Panc1 (cell line): ENCODE results near the gene MUS81. TPM values are rescaled to one million over a fixed set of nuclear protein-coding genes. Genes with fewer than 3 reads are reported as not detected.

ENCODE experiments used
- ATAC-seq: fragments of 200-7000 bp; cut with Tn5 transposase; 2 replicates; pipeline ENCODE4 v1.9.1; 2020; ENCODE audit warnings: mild to moderate bottlenecking, moderate library complexity
- BruUV-seq: library from RNA; stranded (reverse); fragments of 400-500 nt; replicated peaks from 2 replicates; lab custom pipeline; 2021; lab: Mats Ljungman, UMichigan
- CTCF ChIA-PET: fragments of 300-600 bp; sonication (Branson Sonifier 250); formaldehyde crosslinking; loops from one replicate; lab custom pipeline; 2022; ENCODE audit warnings: antibody characterized with exemption; lab: Charles Lee
- POLR2A ChIA-PET: fragments of 300-600 bp; sonication (Branson Sonifier 250); formaldehyde crosslinking; loops from one replicate; lab custom pipeline; 2022; ENCODE audit warnings: antibody characterized with exemption; lab: Charles Lee
- DNase-seq: peaks from one replicate; pipeline ENCODE4 v3.0.0-alpha.2; 2010; ENCODE audit warnings: low read depth, low spot score
- H3K27ac ChIP-seq: 2 replicates; pipeline ENCODE4 v1.5.1; 2011; ENCODE audit warnings: mild to moderate bottlenecking, low read length, inconsistent platforms
- H3K27me3 ChIP-seq: fragments of 200-500 bp; sonication (Bioruptor generic); 2 replicates; pipeline ENCODE4 v1.6.0; 2014; ENCODE audit warnings: low read length, inconsistent platforms; ENCODE audit not compliant: control insufficient read depth, insufficient read depth
- H3K36me3 ChIP-seq: fragments of 200-500 bp; sonication (Bioruptor generic); 2 replicates; pipeline ENCODE4 v1.5.1; 2014; ENCODE audit warnings: inconsistent platforms, mild to moderate bottlenecking, low read length, moderate library complexity; ENCODE audit not compliant: control insufficient read depth, insufficient read depth
- H3K4me1 ChIP-seq: 2 replicates; pipeline ENCODE4 v1.5.1; 2011; ENCODE audit warnings: inconsistent platforms, mild to moderate bottlenecking, low read length, moderate library complexity; ENCODE audit not compliant: control insufficient read depth, insufficient read depth
- H3K4me3 ChIP-seq, 2 experiments: 2 replicates each; pipeline ENCODE4 v1.5.1; 2011 to 2012; ENCODE audit warnings: low read depth in 2 of 2, low read length in 2 of 2, mild to moderate bottlenecking in 2 of 2, inconsistent platforms in 1 of 2, moderate library complexity in 1 of 2
- H3K9me3 ChIP-seq: fragments of 200-500 bp; sonication (Bioruptor generic); 2 replicates; pipeline ENCODE4 v1.5.1; 2014; ENCODE audit warnings: low read depth, mild to moderate bottlenecking, inconsistent platforms, low read length, moderate library complexity; ENCODE audit not compliant: control insufficient read depth, insufficient read depth
- POLR2AphosphoS5 ChIP-seq: IDR thresholded peaks from 2 replicates; pipeline ENCODE4 v1.6.1; 2012; ENCODE audit warnings: mild to moderate bottlenecking, low read depth, low read length, moderate library complexity
- REST ChIP-seq, 2 experiments: IDR thresholded peaks; 2 replicates each; pipeline ENCODE4 v1.6.1; 2011 to 2012; ENCODE audit warnings: low read depth in 2 of 2, control low read depth in 1 of 2, low read length in 1 of 2, mild to moderate bottlenecking in 1 of 2, moderate library complexity in 1 of 2; ENCODE audit not compliant: insufficient read depth in 1 of 2
- SIN3A ChIP-seq: IDR thresholded peaks from 2 replicates; pipeline ENCODE4 v1.6.1; 2012; ENCODE audit warnings: low read depth, mild to moderate bottlenecking, low read length, moderate library complexity, borderline replicate concordance; ENCODE audit not compliant: insufficient read depth
- TCF7L2 ChIP-seq: IDR thresholded peaks from 2 replicates; pipeline ENCODE4 v1.6.1; 2011; ENCODE audit warnings: mild to moderate bottlenecking, low read depth, low read length, inconsistent platforms
- in situ Hi-C: cut with HindIII; loops from 2 replicates; pipeline ENCODE4 v1.10.0; 2016; ENCODE audit warnings: low sequenced_read_pairs, low pct_unique_long_range_greater_than_20kb
- intact Hi-C: fragments of 100-400 bp; cut with micrococcal nuclease; formaldehyde crosslinking; loops from one replicate; pipeline ENCODE4 v1.10.0; 2022; ENCODE audit not compliant: unreplicated experiment
- total RNA-seq: library from RNA; stranded (reverse); gene quantifications from one replicate; pipeline ENCODE4 v1.2.1, GENCODE V29; 2021; ENCODE audit not compliant: unreplicated experiment
- TF ChIP-seq, protein P1 (sequence below): fragments of 450-650 bp; IDR thresholded peaks from 2 replicates; pipeline ENCODE4 v1.5.1; 2017; ENCODE audit warnings: mild to moderate bottlenecking

MUS81 gene
- total RNA-seq, 1 experiment from 2014 or later = 140 TPM

GRCh38 chr11:65867284-65868071 is 7.2 kb downstream of the MUS81 start:
- ChIA-PET POLR2A (no interaction called here), CTCF (no interaction called here)
- Histone ChIP-seq H3K36me3 (no peaks in the 10 kb centered on the region; the same call in 1 of the 2 replicates), H3K9me3 (no peaks in the 10 kb centered on the region), H3K4me1 (peaks cover 16% of the 10 kb centered on the region), H3K27ac (peak overlapping the region; percentile 58), H3K4me3 (no peak overlapping the region), H3K27me3 (no peaks in the 10 kb centered on the region)
- intact Hi-C loops (no loop called here), in situ Hi-C loops (no loop called here)
- BruUV-seq = no TSS peak
- TF ChIP-seq, protein P1, sequence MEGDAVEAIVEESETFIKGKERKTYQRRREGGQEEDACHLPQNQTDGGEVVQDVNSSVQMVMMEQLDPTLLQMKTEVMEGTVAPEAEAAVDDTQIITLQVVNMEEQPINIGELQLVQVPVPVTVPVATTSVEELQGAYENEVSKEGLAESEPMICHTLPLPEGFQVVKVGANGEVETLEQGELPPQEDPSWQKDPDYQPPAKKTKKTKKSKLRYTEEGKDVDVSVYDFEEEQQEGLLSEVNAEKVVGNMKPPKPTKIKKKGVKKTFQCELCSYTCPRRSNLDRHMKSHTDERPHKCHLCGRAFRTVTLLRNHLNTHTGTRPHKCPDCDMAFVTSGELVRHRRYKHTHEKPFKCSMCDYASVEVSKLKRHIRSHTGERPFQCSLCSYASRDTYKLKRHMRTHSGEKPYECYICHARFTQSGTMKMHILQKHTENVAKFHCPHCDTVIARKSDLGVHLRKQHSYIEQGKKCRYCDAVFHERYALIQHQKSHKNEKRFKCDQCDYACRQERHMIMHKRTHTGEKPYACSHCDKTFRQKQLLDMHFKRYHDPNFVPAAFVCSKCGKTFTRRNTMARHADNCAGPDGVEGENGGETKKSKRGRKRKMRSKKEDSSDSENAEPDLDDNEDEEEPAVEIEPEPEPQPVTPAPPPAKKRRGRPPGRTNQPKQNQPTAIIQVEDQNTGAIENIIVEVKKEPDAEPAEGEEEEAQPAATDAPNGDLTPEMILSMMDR = no peak
- TF ChIP-seq POLR2AphosphoS5 = 0 out of 2 replicates have a peak, but pooled peaks have one; percentile 33
- TF ChIP-seq TCF7L2 = no peak
- TF ChIP-seq SIN3A = no peak
- DNase-seq = no peak
- no peak for ATAC-seq

- no TSS peak for BruUV-seq
- peak; percentile 13; the same call in 1 of the 2 replicates for ATAC-seq
- no peaks in the 10 kb centered on the region for H3K9me3 ChIP-seq
- POLR2A ChIA-PET = no interaction called here
- no peak for DNase-seq
- H3K4me1 ChIP-seq = peaks cover 14% of the 10 kb centered on the region
- H3K4me3 ChIP-seq = no peak overlapping the region
- no peaks in the 10 kb centered on the region; the same call in 1 of the 2 replicates for H3K36me3 ChIP-seq
- in situ Hi-C loops (no loop called here), intact Hi-C loops (no loop called here)
- CTCF ChIA-PET = interaction anchor here (0.7 to 1.1 kb wide), 3 partner anchors 8 to 20 kb away, joined by 3 to 5 read pairs (median 4); partner anchors contain the start of genes FIBP and MUS81
- H3K27ac ChIP-seq = no peak overlapping the region; the same call in 1 of the 2 replicates
- TF ChIP-seq TCF7L2 (no peak), POLR2AphosphoS5 (peak; percentile 75)
- no peaks in the 10 kb centered on the region for H3K27me3 ChIP-seq
Observed at GRCh38 chr11:65868076-65868667, 7.9 kb downstream of the MUS81 start.

DNA sequence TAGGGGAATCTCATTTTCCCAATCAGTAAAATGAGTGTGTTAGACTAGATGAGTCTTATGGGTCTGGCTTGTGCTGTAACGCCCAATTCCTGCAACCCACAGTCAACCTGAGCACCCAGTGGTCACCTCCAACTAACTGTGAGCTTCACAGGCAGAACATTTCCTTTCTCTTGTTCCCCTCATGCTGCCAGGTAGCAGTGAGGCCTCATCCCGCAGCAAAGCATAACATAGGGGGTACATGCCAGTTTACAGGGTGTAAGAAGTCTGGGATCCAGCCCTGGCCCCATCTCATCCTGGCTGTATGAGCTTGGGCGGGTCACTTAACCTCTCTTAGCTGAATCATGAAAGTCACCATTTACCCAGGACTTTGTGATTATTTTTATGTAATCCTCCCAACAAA is 8.7 kb downstream of the MUS81 start:
- ATAC-seq (no peak), DNase-seq (no peak)
- no peak for TF ChIP-seq TCF7L2
- TF ChIP-seq, protein P1 = no peak
- TF ChIP-seq SIN3A = no peak
- TF ChIP-seq REST (IDR thresholded peaks at IDR 0.05; ENCODE audit: insufficient read depth in 1 of 2, low read depth in 2 of 2, low read length in 1 of 2) = no peak
- peak; percentile 14; the same call in 1 of the 2 replicates for TF ChIP-seq POLR2AphosphoS5
- H3K4me1 ChIP-seq = peaks cover 15% of the 10 kb centered on the region
- BruUV-seq = TSS peak; percentile 29
- in situ Hi-C loops = no loop called here
- no peak overlapping the region for H3K4me3 ChIP-seq
- no peaks in the 10 kb centered on the region for H3K9me3 ChIP-seq
- ChIA-PET CTCF (interaction anchor here (0.6 to 1.9 kb wide), 6 partner anchors 9 to 77 kb away, joined by 3 to 11 read pairs (median 4); partner anchors contain the start of genes FIBP and MUS81), POLR2A (interaction anchor here (0.8 to 2.1 kb wide), 3 partner anchors 9 to 20 kb away, joined by 3 to 9 read pairs (median 6); partner anchors contain the start of genes FIBP and MUS81)
- no peaks in the 10 kb centered on the region for H3K27me3 ChIP-seq
- peak overlapping the region; percentile 23; the same call in 1 of the 2 replicates for H3K27ac ChIP-seq
- intact Hi-C loops = no loop called here
- H3K36me3 ChIP-seq = no peaks in the 10 kb centered on the region; the same call in 1 of the 2 replicates
